ENCODE data around the gene ABCA12.

ABCA12 gene

GRCh38 chr2:214985619-214986018 is 152.8 kb downstream of the ABCA12 start:
- Histone ChIP-seq H3K27ac (no peak overlapping the region), H3K4me3 (ENCODE audit: low read depth, low read length) (no peak overlapping the region), H3K36me3 (replicated peaks) (no peaks in the 10 kb centered on the region), H3K27me3 (replicated peaks) (no peaks in the 10 kb centered on the region)
- no peak for TF ChIP-seq CTCF (IDR thresholded peaks at IDR 0.05; ENCODE audit: low read depth, low read length, missing control alignments)
- in situ Hi-C loops (cut with HindIII; ENCODE audit: low pct_ligation_motif_present, low sequenced_read_pairs): no loop called here
- DNase-seq: no peak

- TF ChIP-seq CTCF (IDR thresholded peaks at IDR 0.05; ENCODE audit: low read depth, low read length, missing control alignments): no peak
- Histone ChIP-seq H3K4me3 (ENCODE audit: low read depth, low read length) (no peak overlapping the region), H3K36me3 (replicated peaks) (no peaks in the 10 kb centered on the region), H3K27me3 (replicated peaks) (no peaks in the 10 kb centered on the region), H3K27ac (no peak overlapping the region)
- no peak for DNase-seq
- in situ Hi-C loops (cut with HindIII; ENCODE audit: low pct_ligation_motif_present, low sequenced_read_pairs): no loop called here
Measured at GRCh38 chr2:214966420-214966819, 172.0 kb downstream of the ABCA12 start.

- H3K27ac ChIP-seq: no peak overlapping the region
- in situ Hi-C loops (cut with HindIII; ENCODE audit: low pct_ligation_motif_present, low sequenced_read_pairs): no loop called here
- H3K4me3 ChIP-seq (ENCODE audit: low read depth, low read length): no peak overlapping the region
- TF ChIP-seq CTCF (IDR thresholded peaks at IDR 0.05; ENCODE audit: low read depth, low read length, missing control alignments): no peak
- no peaks in the 10 kb centered on the region for H3K27me3 ChIP-seq (replicated peaks)
- DNase-seq: no peak
- no peaks in the 10 kb centered on the region for H3K36me3 ChIP-seq (replicated peaks)
Measured at GRCh38 chr2:214960677-214961076, 177.7 kb downstream of the ABCA12 start.

GRCh38 chr2:214946949-214947348 is 191.5 kb downstream of the ABCA12 start:
- DNase-seq: no peak
- in situ Hi-C loops (cut with HindIII; ENCODE audit: low pct_ligation_motif_present, low sequenced_read_pairs): no loop called here
- Histone ChIP-seq H3K27ac (no peak overlapping the region), H3K27me3 (replicated peaks) (no peaks in the 10 kb centered on the region), H3K36me3 (replicated peaks) (no peaks in the 10 kb centered on the region), H3K4me3 (ENCODE audit: low read depth, low read length) (no peak overlapping the region)
- TF ChIP-seq CTCF (IDR thresholded peaks at IDR 0.05; ENCODE audit: low read depth, low read length, missing control alignments): no peak

- no peaks in the 10 kb centered on the region for H3K27me3 ChIP-seq (replicated peaks)
- H3K4me3 ChIP-seq (ENCODE audit: low read depth, low read length): no peak overlapping the region
- no peak for TF ChIP-seq CTCF (IDR thresholded peaks at IDR 0.05; ENCODE audit: low read depth, low read length, missing control alignments)
- H3K36me3 ChIP-seq (replicated peaks): no peaks in the 10 kb centered on the region
- in situ Hi-C loops (cut with HindIII; ENCODE audit: low pct_ligation_motif_present, low sequenced_read_pairs): no loop called here
- H3K27ac ChIP-seq: no peak overlapping the region
- peak; percentile 60 for DNase-seq
Measured at GRCh38 chr2:214934006-214934405, 204.4 kb downstream of the ABCA12 start.

GRCh38 chr2:214904634-214905033 is 233.8 kb downstream of the ABCA12 start:
- Histone ChIP-seq H3K36me3 (replicated peaks) (no peaks in the 10 kb centered on the region), H3K27ac (no peak overlapping the region), H3K27me3 (replicated peaks) (no peaks in the 10 kb centered on the region), H3K4me3 (ENCODE audit: low read depth, low read length) (no peak overlapping the region)
- TF ChIP-seq CTCF (IDR thresholded peaks at IDR 0.05; ENCODE audit: low read depth, low read length, missing control alignments): no peak
- no peak for DNase-seq
- in situ Hi-C loops (cut with HindIII; ENCODE audit: low pct_ligation_motif_present, low sequenced_read_pairs): no loop called here

Data from brain microvascular endothelial cell (primary cell).